Endodermal cell (in vitro differentiated cells): ENCODE data around the gene DEFB113. TPM values are rescaled to one million over a fixed set of nuclear protein-coding genes. Genes with fewer than 3 reads are reported as not detected.
A peak's percentile ranks its signal among the peaks of the same experiment; 100 is the strongest.

Source experiments
- DNase-seq: peaks from one replicate; pipeline ENCODE4 v3.0.0-alpha.2; 2017
- H3K27ac ChIP-seq: 2 replicates; pipeline ENCODE4 v1.5.1; 2013; ENCODE audit warnings: mild to moderate bottlenecking, low read depth, low read length, moderate library complexity
- H3K27me3 ChIP-seq: 2 replicates; pipeline ENCODE4 v1.6.1; 2013; ENCODE audit warnings: mild to moderate bottlenecking, low read length, moderate library complexity; ENCODE audit not compliant: insufficient read depth, control insufficient read depth, poor library complexity, severe bottlenecking
- H3K36me3 ChIP-seq: 2 replicates; pipeline ENCODE4 v1.7.0; 2013; ENCODE audit warnings: mild to moderate bottlenecking, low read length, moderate library complexity; ENCODE audit not compliant: control insufficient read depth, insufficient read depth
- H3K4me1 ChIP-seq: one replicate; pipeline ENCODE4 v1.7.0; 2013; ENCODE audit warnings: low read length; ENCODE audit not compliant: control insufficient read depth, insufficient read depth
- H3K4me3 ChIP-seq: 2 replicates; pipeline ENCODE4 v1.5.1; 2013; ENCODE audit warnings: mild to moderate bottlenecking, low read length, moderate library complexity
- H3K9ac ChIP-seq: 2 replicates; pipeline ENCODE4 v1.6.1; 2013; ENCODE audit warnings: mild to moderate bottlenecking, low read length, moderate library complexity; ENCODE audit not compliant: poor library complexity, severe bottlenecking; ENCODE audit errors: extremely low read depth
- H3K9me3 ChIP-seq: 2 replicates; pipeline ENCODE4 v1.6.1; 2013; ENCODE audit warnings: mild to moderate bottlenecking, low read length, moderate library complexity; ENCODE audit not compliant: control insufficient read depth
- H3K27ac Mint-ChIP-seq: 2 replicates; pipeline ENCODE4 v1.8.0; 2020; ENCODE audit warnings: mixed read lengths
- H3K27me3 Mint-ChIP-seq: 2 replicates; pipeline ENCODE4 v1.8.0; 2021; ENCODE audit warnings: mild to moderate bottlenecking, mixed read lengths; ENCODE audit not compliant: insufficient read depth
- H3K36me3 Mint-ChIP-seq: 2 replicates; pipeline ENCODE4 v1.8.0; 2020; ENCODE audit warnings: low read depth, mixed read lengths
- H3K4me1 Mint-ChIP-seq: 2 replicates; pipeline ENCODE4 v1.8.0; 2020; ENCODE audit warnings: mixed read lengths
- H3K4me3 Mint-ChIP-seq: 2 replicates; pipeline ENCODE4 v1.8.0; 2020; ENCODE audit warnings: mild to moderate bottlenecking, moderate library complexity, mixed read lengths
- H3K9me3 Mint-ChIP-seq: 2 replicates; pipeline ENCODE4 v1.8.0; 2020; ENCODE audit warnings: mild to moderate bottlenecking, mixed read lengths
- CTCF ChIP-seq: fragments of 200-600 bp; sonication (generic); conservative IDR thresholded peaks from 2 replicates; pipeline ENCODE4 v1.5.0; 2021; ENCODE audit warnings: antibody characterized with exemption, mild to moderate bottlenecking
- WGBS, 2 experiments: methylation state at CpG; one replicate each; pipeline versions ENCODE4 v1.1.5 to v1.1.7; 2013; ENCODE audit warnings: missing lambda C conversion rate in 2 of 2, mixed read lengths in 1 of 2; ENCODE audit not compliant: insufficient coverage in 1 of 2, insufficient read length in 1 of 2; 5-methylcytosine and 5-hydroxymethylcytosine counted together
- total RNA-seq, 2 donors: library from RNA; stranded (reverse); fragmentation: NEBNext Ultra II Directional in 1 of 2; extraction: Animal tissue kit (Norgen Biotek cat#: 25700) in 1 of 2; gene quantifications; 2 replicates in 1 of 2; 3 replicates in 1 of 2; pipeline ENCODE4 v1.2.1, GENCODE V29; 2021

Gene DEFB113
- total RNA-seq, 2 donors from 2014 or later = not detected

- no peaks in the 10 kb centered on the region for H3K27me3 ChIP-seq
- peak overlapping the region; percentile 39 for H3K4me3 ChIP-seq
- H3K4me1 ChIP-seq = peaks cover 4% of the 10 kb centered on the region
- TF ChIP-seq CTCF = peak; percentile 64
- Mint-ChIP-seq H3K9me3 (no peaks in the 10 kb centered on the region), H3K36me3 (no peaks in the 10 kb centered on the region), H3K4me3 (no peak overlapping the region), H3K4me1 (peaks cover 42% of the 10 kb centered on the region), H3K27ac (no peak overlapping the region), H3K27me3 (no peaks in the 10 kb centered on the region)
- H3K27ac ChIP-seq = no peak overlapping the region
- no peak overlapping the region for H3K9ac ChIP-seq
- 0 to 10% methylated on average over 1 to 2 of the region's 2 CpGs for WGBS, 2 experiments
- no peaks in the 10 kb centered on the region for H3K36me3 ChIP-seq
- H3K9me3 ChIP-seq = no peaks in the 10 kb centered on the region
- peak; percentile 87 for DNase-seq
Measured at GRCh38 chr6:49918787-49919186, 50.6 kb downstream of the DEFB113 start.

Other genes starting within 250 kb of the DEFB113 start
- not detected for gene CRISP3, start 225.2 kb downstream of the DEFB113 start, total RNA-seq
- not detected for gene PGK2, start 182.3 kb downstream of the DEFB113 start, total RNA-seq
- gene CRISP1, start 103.1 kb downstream of the DEFB113 start, total RNA-seq = not detected
- not detected for gene DEFB114, start 5.5 kb downstream of the DEFB113 start, total RNA-seq
- not detected for gene DEFB110, start 52.4 kb upstream of the DEFB113 start, total RNA-seq
- not detected for gene DEFB112, start 80.3 kb upstream of the DEFB113 start, total RNA-seq